HFF-Myc (cell line): ENCODE data around the gene GHRHR.

Source experiments
- DNase-seq: peaks from one replicate; pipeline ENCODE4 v3.0.0-alpha.2; 2011; ENCODE audit warnings: low read depth; ENCODE audit errors: extremely low read depth
- H3K4me3 ChIP-seq: replicated peaks from 2 replicates; pipeline ENCODE4 v1.5.1; 2011; ENCODE audit warnings: low read depth, mild to moderate bottlenecking, control low read depth, low read length
- TF ChIP-seq, protein P1 (sequence below): IDR thresholded peaks from 2 replicates; pipeline ENCODE4 v1.5.1; 2012; ENCODE audit warnings: mild to moderate bottlenecking, low read depth, low read length, control low read depth; ENCODE audit errors: missing control alignments

Gene GHRHR

GRCh38 chr7:31020161-31020560, 56.4 kb downstream of the GHRHR start:
- DNase-seq: no peak
- TF ChIP-seq, protein P1, sequence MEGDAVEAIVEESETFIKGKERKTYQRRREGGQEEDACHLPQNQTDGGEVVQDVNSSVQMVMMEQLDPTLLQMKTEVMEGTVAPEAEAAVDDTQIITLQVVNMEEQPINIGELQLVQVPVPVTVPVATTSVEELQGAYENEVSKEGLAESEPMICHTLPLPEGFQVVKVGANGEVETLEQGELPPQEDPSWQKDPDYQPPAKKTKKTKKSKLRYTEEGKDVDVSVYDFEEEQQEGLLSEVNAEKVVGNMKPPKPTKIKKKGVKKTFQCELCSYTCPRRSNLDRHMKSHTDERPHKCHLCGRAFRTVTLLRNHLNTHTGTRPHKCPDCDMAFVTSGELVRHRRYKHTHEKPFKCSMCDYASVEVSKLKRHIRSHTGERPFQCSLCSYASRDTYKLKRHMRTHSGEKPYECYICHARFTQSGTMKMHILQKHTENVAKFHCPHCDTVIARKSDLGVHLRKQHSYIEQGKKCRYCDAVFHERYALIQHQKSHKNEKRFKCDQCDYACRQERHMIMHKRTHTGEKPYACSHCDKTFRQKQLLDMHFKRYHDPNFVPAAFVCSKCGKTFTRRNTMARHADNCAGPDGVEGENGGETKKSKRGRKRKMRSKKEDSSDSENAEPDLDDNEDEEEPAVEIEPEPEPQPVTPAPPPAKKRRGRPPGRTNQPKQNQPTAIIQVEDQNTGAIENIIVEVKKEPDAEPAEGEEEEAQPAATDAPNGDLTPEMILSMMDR: no peak

DNA sequence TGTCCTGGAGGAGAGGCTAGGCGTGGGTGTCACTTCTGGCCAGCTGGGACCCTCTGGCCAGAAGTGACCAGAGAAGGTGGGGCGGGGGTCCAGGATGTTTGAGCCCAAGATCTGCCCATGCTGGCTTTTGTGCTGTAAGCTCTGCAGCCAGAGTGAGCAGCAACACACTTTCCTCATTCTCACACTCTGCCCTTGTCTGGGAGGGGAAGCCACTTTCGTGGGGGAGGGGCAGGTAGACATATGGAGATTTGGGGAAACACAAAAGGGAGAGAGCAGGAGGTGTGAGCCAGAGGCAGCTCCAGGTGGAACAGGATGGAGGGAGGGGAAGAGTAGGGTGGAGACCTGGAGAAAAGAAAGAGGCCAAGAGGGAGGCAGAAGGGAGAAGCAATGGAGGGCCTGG, 56.9 kb downstream of the GHRHR start:
- no peak for DNase-seq
- TF ChIP-seq, protein P1: no peak
- H3K4me3 ChIP-seq: no peak overlapping the region

More at GRCh38 chr7:31020161-31020560, 56.4 kb downstream of the GHRHR start:
- H3K4me3 ChIP-seq: no peak overlapping the region

- no peak for DNase-seq
- TF ChIP-seq, protein P1: no peak
- H3K4me3 ChIP-seq: no peak overlapping the region
Measured at GRCh38 chr7:31022117-31022516, 58.4 kb downstream of the GHRHR start.

GRCh38 chr7:31022726-31023125, 59.0 kb downstream of the GHRHR start:
- TF ChIP-seq, protein P1: no peak
- no peak overlapping the region for H3K4me3 ChIP-seq
- DNase-seq: no peak

GRCh38 chr7:31023877-31024276, 60.1 kb downstream of the GHRHR start:
- DNase-seq: no peak
- TF ChIP-seq, protein P1: no peak
- no peak overlapping the region for H3K4me3 ChIP-seq

DNA sequence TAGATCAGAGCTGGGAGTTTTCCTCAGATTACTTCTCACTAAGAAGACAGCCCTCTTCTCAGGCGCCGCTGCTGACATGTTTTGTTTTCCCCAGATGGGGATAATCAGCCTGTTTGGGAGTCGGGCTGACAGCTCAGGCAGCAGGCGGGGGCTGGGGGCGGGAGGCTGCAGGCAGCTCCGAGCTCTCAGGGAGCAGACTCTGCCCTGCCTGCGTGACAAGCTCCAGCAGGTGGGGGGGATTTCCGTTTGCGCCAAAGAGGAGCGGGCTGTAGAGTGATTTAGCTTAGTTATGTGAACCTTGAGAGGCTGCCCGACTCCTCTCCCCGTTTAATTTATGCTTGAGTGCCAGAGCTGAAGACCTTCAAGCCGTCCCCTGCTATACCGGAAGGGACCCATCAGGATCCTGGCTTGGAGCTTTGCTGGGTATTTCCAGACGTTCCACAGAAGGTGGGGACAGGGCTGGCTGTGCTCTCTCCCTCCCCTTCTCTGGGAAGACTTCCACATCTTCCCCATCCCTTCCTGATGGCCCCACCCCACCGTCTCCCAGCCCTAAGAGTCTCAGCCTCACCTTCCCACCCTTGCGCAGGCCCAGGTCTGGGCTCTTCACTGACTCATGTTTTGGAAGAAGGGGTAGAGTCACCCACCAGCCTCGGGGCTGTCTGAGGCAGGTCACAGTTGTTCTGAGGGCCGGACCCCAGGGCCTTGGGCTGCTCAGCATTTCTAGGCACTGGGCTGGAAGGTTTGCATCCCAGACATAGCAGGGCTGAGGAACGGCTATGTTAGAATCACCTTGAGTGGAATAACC, 63.6 kb downstream of the GHRHR start:
- DNase-seq: no peak
- TF ChIP-seq, protein P1: no peak
- H3K4me3 ChIP-seq: no peak overlapping the region

DNA sequence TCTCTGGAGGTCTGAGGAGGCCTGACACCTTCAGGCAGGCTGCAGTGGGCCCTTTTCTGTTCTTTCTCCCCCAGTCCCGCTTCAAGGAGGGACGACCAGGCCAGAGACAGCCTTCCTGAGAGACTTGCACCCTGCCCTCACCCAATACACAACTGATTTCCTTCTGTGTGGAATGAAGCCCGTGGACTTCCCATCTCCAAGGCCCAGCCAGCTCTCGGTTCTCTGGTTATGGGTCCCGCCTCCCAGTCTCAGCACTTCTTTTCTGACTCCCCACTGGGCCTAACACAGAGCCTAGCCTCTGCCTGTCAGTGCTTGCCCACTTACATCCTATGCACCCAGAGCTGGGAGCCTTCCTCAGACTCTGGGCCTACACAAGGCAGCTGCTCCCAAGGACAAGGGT, 64.3 kb downstream of the GHRHR start:
- TF ChIP-seq, protein P1: no peak
- no peak for DNase-seq
- H3K4me3 ChIP-seq: no peak overlapping the region
